ENCODE data around the gene LRRC9.

DNA sequence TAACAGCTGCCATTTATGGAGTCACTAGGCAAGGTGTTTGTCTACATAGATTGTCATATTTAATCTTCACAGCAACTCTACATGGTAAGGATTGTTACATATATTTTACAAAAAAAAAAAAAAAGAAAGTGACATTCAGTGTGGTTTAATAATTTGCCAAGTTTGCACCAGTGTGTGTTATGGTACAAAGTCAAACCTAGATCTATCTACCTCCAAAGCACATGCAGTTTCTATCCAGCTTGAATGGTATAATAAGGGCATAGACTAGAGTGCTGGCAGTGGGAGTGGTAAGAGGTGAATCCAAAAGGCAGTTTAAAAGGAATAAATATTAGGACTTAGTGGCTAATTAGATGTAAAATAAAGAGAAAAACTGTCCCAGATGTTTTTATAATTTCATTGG lies 105.6 kb downstream of the LRRC9 start:
- TF ChIP-seq CTCF (IDR thresholded peaks at IDR 0.05) = no peak
- TF ChIP-seq, protein P1, sequence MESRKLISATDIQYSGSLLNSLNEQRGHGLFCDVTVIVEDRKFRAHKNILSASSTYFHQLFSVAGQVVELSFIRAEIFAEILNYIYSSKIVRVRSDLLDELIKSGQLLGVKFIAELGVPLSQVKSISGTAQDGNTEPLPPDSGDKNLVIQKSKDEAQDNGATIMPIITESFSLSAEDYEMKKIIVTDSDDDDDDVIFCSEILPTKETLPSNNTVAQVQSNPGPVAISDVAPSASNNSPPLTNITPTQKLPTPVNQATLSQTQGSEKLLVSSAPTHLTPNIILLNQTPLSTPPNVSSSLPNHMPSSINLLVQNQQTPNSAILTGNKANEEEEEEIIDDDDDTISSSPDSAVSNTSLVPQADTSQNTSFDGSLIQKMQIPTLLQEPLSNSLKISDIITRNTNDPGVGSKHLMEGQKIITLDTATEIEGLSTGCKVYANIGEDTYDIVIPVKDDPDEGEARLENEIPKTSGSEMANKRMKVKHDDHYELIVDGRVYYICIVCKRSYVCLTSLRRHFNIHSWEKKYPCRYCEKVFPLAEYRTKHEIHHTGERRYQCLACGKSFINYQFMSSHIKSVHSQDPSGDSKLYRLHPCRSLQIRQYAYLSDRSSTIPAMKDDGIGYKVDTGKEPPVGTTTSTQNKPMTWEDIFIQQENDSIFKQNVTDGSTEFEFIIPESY (IDR thresholded peaks at IDR 0.05; ENCODE audit: borderline replicate concordance, low read depth) = no peak
- no peak for TF ChIP-seq JUND (IDR thresholded peaks at IDR 0.05)
- no peak for TF ChIP-seq EZH2phosphoT487 (IDR thresholded peaks at IDR 0.05; ENCODE audit: borderline replicate concordance, low read depth)

All from SK-N-SH (cell line).